ENCODE data around the gene WNT7B.

WNT7B gene

GRCh38 chr22:45949258-45949870 lies 27.6 kb downstream of the WNT7B start:
- DNase-seq = no peak

DNA sequence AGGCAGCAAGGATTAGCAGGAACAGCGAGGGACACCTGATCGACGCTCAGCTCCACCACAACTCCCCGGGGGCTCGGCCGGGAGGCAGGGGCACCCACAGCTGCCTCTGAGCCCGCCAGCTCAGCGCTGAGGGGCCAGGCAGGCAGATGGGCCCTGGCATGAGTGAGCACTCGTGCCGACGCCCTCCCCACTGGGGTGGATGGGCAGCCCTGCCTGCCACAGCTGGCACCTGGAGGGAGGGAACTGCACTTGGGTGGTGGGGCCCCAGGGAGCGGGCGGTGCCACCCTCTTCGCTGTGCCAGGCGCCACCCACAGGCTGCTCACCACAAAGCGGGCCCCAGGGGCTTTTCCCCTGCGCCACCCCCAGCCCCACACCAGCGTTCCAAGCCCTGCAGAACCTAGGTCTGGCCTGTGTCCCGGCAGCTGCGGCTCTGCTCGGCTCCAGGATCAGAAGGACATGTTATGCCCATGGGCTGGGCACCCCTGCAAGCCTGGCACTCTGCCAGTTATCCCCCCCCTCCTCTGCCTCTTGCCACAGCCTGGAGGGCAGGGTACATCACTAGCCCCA lies 28.8 kb downstream of the WNT7B start:
- peak in 1 of 2 donors; percentile 48 for DNase-seq

DNA sequence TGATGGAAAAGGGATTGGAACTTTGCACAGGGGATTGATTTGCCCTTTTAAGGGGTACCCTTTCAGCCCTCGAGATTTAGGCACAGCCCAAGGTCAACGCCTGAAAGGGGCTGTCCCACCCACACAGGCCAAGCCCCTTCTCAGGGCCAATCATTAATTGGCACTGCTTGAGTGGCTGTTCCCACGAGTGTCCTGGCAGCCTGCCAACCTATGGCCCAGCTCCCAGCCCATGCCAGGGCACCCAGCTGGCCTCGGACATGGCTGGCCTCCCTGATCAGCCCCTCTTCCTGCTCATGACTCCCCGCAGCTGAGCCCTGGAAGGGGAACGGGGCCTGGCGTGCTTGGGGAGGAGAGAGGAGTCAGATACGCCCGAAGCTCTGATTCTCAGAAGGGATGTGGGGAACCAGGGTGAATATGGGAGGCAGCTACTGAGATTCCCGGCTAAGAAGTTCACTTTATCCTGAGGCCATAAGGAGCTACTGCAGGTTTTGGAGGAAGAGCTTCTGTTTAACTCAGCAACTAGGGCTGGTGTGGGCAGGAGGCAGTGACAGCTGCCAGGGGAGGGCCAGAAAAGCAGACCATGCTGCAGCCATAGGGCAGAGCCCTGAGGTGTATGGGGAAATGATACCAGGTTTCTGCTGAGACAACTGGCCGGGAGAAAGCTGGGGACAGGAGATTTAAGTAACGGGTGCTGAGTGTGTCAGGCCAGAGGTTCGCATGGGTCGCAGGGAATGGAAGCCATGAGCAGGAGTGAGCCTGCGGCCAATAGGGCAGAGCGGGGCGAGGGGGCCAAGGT lies 30.0 kb downstream of the WNT7B start:
- no peak for DNase-seq

DNA sequence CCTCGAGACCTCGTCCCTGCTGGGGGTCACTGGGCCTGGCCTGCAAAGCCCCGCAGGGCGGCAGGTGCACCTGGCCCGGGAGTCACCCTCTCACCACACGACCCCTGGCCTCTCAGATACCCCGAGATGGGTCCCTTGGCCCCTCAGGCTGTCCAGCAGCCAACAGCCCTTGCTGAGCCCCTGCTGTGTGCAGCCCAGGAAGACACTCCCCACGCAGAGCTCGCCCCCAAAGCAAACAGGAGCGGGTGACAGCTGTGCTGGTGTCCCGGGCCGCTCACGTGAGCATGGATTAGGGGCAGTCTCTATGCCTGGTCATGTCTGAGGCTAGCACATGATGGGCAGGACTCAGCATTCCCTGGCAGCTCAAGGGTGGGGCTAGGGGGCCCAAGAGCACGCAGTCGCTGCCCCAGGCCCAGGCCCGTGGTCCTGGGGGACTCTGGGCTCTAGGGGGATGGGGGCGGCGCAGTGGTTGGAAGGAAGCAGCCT lies 31.3 kb downstream of the WNT7B start:
- DNase-seq = no peak

DNA sequence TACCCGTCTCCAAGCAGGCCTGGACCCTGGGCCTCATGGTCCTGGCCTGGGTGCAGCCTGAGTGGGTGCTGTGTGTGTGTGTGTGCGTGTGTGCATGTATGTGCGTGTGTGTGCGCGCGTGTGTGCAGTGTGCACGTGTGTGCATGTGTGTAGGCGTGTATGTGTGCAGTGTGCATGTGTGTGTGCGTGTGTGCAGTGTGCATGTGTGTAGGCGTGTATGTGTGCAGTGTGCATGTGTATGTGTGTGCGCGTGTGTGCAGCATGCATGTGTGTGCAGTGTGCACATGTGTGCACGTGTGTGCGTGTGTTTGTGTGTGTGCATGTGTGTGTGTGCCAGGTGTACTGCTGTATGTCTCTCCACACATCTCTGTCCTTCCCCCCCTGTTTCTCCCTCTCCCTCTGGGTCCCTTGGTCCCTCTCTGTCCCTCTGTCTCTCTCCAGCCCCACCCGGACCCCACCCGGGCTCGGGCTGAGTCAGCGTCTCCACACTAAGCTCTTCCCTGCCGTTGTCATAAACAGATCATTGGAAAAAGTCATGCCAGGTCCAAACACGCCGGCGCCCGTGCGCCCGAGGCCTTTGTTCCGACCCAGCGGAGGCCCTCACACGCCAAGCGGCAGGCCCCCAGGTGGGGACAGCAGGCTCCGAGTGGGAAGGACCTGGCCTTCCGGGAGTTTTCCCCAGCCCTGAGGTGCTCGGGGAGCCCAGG lies 34.0 kb downstream of the WNT7B start:
- no peak for DNase-seq

DNA sequence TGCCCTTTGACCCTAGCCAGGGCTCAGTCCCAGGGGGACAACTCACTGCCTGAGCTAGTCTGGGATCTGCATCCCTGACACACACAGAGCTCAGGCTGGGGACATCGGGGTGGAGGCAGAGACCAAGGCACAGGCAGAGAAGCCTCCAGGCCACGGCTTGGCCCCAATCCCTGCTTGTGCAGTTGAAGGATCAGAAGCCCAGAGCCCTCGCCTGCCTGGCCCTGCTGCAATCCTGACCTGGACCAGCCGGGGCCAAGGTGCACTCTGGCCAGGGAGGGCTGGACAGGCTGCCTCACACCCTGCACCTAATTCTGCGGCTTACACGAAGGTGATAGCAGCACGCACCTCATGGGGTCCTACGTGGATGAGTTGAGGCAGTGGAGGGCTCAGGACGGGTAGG lies 34.6 kb downstream of the WNT7B start:
- no peak for DNase-seq

DNA sequence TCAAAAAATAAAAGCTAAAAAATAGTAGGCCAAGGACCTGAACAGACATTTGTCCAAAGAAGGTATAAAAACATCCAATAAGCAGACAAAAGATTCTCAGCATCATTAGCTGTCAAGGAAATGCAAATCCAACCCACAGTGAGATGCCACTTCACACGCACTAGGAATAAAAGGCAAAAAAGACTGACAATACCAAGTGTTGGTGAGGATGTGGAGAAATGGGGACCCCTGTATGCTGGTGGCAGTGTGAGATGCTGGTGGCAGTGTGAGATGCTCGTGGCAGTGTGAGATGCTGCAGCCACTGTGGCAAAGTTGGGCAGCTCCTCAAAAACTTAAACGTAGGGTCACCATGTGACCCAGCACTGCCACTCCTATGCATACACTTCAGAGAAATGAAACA lies 38.0 kb downstream of the WNT7B start:
- no peak for DNase-seq

- no peak for DNase-seq
These were observed 39.0 kb downstream of the WNT7B start for GRCh38 chr22:45937960-45938359.

GRCh38 chr22:45935573-45935972 lies 41.4 kb downstream of the WNT7B start:
- no peak for DNase-seq

GRCh38 chr22:45934659-45935341 lies 42.2 kb downstream of the WNT7B start:
- no peak for DNase-seq

DNA sequence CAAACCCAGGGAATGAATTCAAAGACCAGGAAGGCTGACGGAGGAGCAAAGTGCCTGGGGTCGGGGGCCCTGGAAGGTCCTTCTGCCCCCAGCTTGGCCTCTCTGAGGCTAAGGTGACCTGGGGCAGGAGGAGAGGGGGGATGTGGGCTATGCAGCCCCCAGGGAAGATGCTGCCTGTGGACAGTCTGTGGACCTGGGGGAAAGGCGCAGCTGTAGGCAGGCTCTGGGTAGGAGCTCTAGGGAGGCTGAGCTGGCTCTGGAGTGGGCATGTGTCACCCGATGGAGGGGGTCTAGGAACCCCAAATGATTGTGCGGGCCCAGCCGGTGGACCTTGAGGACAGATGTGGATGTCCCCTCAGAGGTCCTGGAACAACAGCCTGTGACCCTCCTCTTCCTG lies 42.8 kb downstream of the WNT7B start:
- no peak for DNase-seq

- no peak for DNase-seq
These were observed 43.3 kb downstream of the WNT7B start for GRCh38 chr22:45933506-45934167.

GRCh38 chr22:45932071-45932470 lies 44.9 kb downstream of the WNT7B start:
- DNase-seq = no peak

DNA sequence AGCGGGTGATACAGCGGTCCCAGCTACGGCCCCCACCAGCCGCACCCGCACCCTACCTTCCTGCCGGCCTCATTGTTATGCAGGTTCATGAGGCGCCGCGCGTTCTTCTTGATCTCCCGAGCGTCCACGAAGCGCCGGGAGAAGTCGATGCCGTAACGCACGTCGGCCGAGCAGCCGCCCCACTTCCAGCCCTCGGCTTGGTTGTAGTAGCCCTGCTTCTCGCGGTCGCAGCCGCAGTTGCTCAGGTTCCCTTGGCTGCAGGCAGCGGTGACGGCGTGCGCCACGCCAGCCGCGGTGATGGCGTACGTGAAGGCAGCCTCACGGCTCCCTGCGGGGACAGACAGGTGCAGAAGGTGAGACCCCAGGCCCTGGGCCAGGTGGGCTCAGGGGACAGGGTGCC lies 45.9 kb downstream of the WNT7B start:
- no peak for DNase-seq

DNA sequence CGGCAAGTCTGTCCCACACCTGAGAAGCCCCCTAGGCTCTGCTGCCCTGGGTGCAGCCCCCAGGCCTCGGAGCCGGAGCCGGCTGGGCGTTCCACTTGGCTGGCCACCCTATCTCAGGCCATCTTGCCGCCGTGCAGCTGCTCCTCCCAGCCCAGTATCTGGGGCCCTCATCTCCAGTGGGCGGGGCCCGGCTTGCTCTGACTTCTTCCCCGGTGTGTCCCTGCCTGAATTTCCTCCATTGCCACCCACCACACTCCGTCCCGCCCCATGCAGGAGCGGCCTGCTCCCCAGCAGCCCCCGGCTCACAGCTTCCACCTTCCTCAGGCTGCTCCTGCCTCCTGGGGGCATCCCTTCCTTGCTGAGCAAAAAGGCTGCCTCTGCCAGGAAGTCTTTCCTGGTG lies 46.6 kb downstream of the WNT7B start:
- DNase-seq = no peak

DNA sequence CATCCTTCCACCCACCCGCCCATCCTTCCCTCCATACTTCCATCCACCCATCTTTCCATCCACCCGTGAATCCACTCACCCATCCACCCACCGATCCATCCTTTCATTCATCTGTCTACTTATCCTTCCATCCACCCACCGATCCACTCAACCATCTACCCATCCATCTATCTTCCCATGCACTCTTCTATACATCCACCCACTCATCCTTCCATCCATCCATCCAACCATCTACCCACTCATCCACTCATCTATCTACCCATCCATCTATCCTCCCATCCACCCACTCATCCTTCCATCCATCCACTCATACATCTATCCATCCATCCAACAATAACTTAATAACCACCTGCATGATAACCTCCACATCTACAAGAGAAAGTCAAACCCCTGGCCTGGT lies 47.3 kb downstream of the WNT7B start:
- DNase-seq = no peak

- no peak for DNase-seq
These were observed 48.1 kb downstream of the WNT7B start for GRCh38 chr22:45928726-45929368.

DNA sequence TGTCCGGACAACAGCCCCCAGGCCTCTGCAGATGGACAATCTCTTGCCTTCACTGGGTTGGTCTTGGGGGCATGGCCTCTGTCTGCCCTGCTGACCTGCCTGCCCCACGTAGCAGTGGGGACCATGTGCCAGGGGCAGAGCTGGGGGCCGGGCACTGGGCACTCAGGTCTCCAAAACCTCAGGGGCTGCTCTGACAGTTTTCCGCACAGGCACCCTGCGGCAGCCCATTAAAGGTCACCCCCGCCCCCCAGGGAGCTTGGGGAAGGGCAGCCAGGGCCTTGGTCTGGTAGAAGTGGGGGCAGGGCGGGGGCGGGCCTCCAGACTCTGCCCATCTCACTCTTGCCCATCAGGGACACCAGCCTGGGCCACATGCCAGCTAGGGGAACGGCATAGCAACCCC lies 49.9 kb downstream of the WNT7B start:
- DNase-seq = no peak

GRCh38 chr22:45926433-45926832 lies 50.5 kb downstream of the WNT7B start:
- DNase-seq = no peak

GRCh38 chr22:45925811-45926351 lies 51.1 kb downstream of the WNT7B start:
- DNase-seq = no peak

GRCh38 chr22:45923835-45924234 lies 53.1 kb downstream of the WNT7B start:
- no peak for DNase-seq

DNA sequence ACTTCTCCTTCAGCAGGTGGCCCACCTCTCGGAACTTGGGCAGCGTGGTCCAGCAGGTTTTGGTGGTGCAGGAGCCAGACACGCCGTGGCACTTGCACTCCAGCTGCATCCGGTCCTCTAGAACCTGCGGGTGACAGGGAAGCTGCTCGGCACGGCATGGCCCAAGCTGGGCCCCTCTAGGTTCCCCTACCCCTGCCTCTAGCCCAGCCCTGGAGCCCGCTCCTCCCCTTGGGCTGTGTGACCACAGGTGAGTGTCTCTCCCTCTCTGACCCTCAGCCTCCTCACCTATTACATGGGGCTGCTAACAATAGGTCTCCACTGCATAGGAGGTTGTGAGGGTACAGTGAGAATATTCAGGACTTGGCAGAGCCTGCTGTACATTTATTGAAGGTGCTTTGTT lies 53.8 kb downstream of the WNT7B start:
- no peak for DNase-seq

All from CD4-positive, alpha-beta T cell treated with Interleukin-1 beta for 1 hour (primary cell).